ENCODE data around the gene ABCG2. TPM values are rescaled to one million over a fixed set of nuclear protein-coding genes. Genes with fewer than 3 reads are reported as not detected.

The ABCG2 gene
- total and polyA plus RNA-seq, 9 donors = 3.4 to 6.5 (median 4.4) TPM

DNA sequence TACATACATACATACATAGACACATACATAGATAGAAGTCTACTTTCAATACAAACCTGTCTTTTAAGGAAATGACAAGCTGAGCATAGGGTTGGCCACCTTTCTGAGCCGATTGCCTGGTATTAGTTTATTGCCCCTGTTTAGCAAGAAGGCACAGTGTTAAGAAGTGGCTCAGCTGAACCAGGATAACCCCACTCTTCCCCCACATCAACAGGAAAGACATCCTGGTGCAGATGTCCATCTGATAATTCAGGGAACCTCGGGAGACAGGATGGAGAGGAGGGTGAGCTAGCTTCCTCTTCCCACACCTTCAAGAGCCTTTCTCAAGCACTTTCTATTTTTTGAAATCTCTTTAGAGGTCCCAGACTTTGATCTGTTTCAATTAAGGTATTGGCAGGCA is 98.7 kb downstream of the ABCG2 start:
- H3K9me3 ChIP-seq (replicated peaks; ENCODE audit: control insufficient read depth, low read depth, low read length) = no peaks in the 10 kb centered on the region
- no peak for DNase-seq
- no CpG with 5 or more reads among the region's 2 CpGs for WGBS (ENCODE audit: insufficient coverage)
- H3K36me3 ChIP-seq (ENCODE audit: control insufficient read depth, insufficient read depth, low read length) = peaks cover 27% of the 10 kb centered on the region
- H3K4me1 ChIP-seq (ENCODE audit: control insufficient read depth, insufficient read depth, low read length) = no peaks in the 10 kb centered on the region
- no peak overlapping the region for H3K27ac ChIP-seq (ENCODE audit: low read length)
- no peak overlapping the region for H3K4me3 ChIP-seq (ENCODE audit: low read length)
- no peaks in the 10 kb centered on the region for H3K27me3 ChIP-seq (ENCODE audit: control insufficient read depth, insufficient read depth, low read length)

DNA sequence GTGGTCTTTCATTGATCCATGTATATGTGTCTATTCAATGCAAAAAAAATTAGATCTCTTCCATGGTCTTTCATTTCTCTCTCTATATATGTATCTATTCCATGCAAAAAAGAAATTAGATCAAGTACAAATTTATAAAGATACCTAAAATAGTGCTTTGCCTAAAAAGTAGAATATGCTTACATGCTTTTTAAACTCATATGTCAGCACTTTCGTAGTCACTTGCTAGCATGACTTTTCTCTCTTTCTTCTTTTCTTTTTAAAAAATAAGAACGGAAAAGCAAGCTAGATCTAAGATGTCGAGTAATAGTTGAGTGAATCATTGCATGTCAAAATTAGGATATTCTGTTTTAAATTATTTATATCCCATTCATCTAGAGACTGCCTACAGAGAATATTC is 100.1 kb downstream of the ABCG2 start:
- Histone ChIP-seq H3K36me3 (ENCODE audit: control insufficient read depth, insufficient read depth, low read length) (peaks cover 24% of the 10 kb centered on the region), H3K4me1 (ENCODE audit: control insufficient read depth, insufficient read depth, low read length) (no peaks in the 10 kb centered on the region), H3K27ac (ENCODE audit: low read length) (no peak overlapping the region), H3K9me3 (replicated peaks; ENCODE audit: control insufficient read depth, low read depth, low read length) (no peaks in the 10 kb centered on the region), H3K27me3 (ENCODE audit: control insufficient read depth, insufficient read depth, low read length) (no peaks in the 10 kb centered on the region), H3K4me3 (ENCODE audit: low read length) (no peak overlapping the region)
- no CpG with 5 or more reads among the region's 3 CpGs for WGBS (ENCODE audit: insufficient coverage)
- no peak for DNase-seq

DNA sequence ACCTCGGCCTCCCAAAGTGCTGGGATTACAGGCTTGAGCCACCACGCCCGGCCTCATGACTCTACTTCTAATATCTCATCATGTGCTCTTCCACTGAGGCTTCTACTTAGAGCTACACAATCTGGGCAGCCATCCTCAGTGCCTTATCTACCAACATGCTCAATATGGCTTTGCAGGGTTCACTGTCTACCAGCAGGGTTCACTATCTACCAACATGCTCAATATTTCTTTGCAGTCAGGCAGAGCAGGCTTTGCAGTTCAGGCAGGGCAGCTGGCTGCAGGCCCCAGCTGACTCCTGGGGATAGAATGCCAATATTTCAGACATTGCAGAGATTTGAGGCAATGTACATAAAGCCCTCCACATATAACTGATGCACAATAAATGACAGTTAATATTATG is 103.5 kb downstream of the ABCG2 start:
- Histone ChIP-seq H3K4me1 (ENCODE audit: control insufficient read depth, insufficient read depth, low read length) (no peaks in the 10 kb centered on the region), H3K27ac (ENCODE audit: low read length) (no peak overlapping the region), H3K9me3 (replicated peaks; ENCODE audit: control insufficient read depth, low read depth, low read length) (no peaks in the 10 kb centered on the region), H3K4me3 (ENCODE audit: low read length) (no peak overlapping the region), H3K27me3 (ENCODE audit: control insufficient read depth, insufficient read depth, low read length) (no peaks in the 10 kb centered on the region), H3K36me3 (ENCODE audit: control insufficient read depth, insufficient read depth, low read length) (peaks cover 33% of the 10 kb centered on the region)
- peak; percentile 44 for DNase-seq
- 83% methylated on average over 3 of the region's 3 CpGs for WGBS (ENCODE audit: insufficient coverage)

DNA sequence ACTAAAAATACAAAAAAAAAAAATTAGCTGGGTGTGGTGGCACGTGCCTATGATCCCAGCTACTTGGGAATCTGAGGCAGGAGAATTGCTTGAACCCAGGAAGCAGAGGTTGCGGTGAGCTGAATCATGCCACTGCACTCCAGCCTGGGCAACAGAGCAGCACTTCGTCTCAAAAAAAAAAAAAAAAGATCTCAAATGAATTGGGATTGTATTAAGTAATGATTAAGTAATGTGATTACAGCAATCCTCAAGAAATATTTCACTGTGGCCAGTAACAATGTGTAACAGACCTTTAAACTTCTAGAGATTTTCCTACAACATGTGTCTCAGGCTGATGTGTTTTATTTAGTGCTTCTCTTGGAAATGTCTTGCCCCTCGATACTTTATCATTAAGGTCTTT is 104.2 kb downstream of the ABCG2 start:
- Histone ChIP-seq H3K36me3 (ENCODE audit: control insufficient read depth, insufficient read depth, low read length) (peaks cover 31% of the 10 kb centered on the region), H3K4me3 (ENCODE audit: low read length) (no peak overlapping the region), H3K4me1 (ENCODE audit: control insufficient read depth, insufficient read depth, low read length) (no peaks in the 10 kb centered on the region), H3K27ac (ENCODE audit: low read length) (no peak overlapping the region), H3K27me3 (ENCODE audit: control insufficient read depth, insufficient read depth, low read length) (no peaks in the 10 kb centered on the region), H3K9me3 (replicated peaks; ENCODE audit: control insufficient read depth, low read depth, low read length) (no peaks in the 10 kb centered on the region)
- no peak for DNase-seq
- 100% methylated on average over 1 of the region's 4 CpGs for WGBS (ENCODE audit: insufficient coverage)

DNA sequence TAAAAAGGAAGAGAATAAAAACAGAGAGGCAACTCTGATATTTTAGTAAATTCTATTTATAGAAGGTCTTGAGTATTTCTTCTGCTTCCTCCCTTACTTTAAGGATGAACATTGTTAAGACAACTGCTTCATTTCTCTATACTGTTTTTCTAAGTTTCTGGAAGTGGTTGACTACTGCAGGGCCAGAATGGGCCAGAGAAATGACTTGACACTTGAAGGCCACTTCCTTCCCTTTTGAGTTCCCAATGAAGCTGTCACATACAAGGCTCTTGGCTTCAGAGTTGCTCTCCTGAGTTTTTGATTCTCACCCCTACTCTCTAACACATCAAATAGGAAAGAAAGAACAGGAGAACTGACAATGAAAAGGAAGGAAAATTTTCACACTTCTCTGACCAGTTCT is 113.4 kb downstream of the ABCG2 start:
- Histone ChIP-seq H3K9me3 (replicated peaks; ENCODE audit: control insufficient read depth, low read depth, low read length) (no peaks in the 10 kb centered on the region), H3K4me1 (ENCODE audit: control insufficient read depth, insufficient read depth, low read length) (peaks cover 3% of the 10 kb centered on the region), H3K27ac (ENCODE audit: low read length) (no peak overlapping the region), H3K27me3 (ENCODE audit: control insufficient read depth, insufficient read depth, low read length) (no peaks in the 10 kb centered on the region), H3K4me3 (ENCODE audit: low read length) (no peak overlapping the region), H3K36me3 (ENCODE audit: control insufficient read depth, insufficient read depth, low read length) (peaks cover 60% of the 10 kb centered on the region)
- DNase-seq = peak; percentile 23

DNA sequence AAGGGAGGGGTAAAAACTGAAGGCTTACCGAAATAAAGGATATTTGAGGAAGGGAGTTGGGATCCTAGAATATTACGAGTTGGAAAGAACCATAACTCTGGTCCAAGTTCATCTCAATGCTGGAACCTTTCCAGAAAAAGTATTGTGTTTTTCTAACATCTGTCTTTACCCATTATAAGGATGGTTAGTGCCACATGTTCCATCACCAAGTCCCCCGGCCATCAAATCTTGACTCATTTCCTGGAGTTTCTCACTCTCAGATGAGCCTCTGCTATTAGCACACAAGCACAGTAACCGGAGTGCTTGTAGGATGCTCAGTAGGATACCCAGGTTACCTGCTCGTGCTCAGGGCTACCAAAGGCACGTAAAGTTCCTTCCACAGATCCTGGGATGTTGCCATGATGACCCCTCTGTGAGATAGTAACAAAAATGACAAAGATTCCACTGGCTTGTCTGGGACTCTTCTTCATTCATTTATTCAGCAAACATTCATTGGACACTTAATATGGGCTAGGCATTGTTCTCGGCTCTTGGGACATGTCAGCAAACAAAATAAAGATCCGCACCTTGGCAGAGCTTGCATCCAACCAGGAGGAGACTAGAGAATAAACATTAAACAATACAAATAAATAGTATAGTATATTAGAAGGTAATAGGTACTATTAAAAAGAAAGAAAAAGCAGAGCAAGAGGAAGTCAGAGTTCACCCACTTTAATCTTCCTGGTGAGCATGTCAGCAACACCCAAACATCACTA is 114.7 kb downstream of the ABCG2 start:
- peaks cover 70% of the 10 kb centered on the region for H3K36me3 ChIP-seq (ENCODE audit: control insufficient read depth, insufficient read depth, low read length)

DNA sequence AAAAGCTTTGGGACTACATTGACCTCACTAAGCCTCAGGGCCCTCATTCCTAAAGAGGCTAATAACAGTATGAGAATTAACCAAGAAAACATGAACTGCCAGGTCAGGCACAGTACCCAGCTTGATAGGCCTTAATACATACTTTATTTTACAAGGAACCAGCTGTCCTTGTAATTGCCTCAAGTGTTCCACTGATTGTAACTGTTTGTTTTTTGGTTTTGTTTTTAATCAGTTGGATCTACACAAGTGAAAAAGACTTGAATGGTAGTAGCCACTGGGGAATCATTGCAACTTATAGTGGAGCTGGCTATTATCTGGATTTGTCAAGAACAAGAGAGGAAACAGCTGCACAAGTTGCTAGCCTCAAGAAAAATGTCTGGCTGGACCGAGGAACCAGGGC is 115.4 kb downstream of the ABCG2 start:
- Histone ChIP-seq H3K27me3 (ENCODE audit: control insufficient read depth, insufficient read depth, low read length) (no peaks in the 10 kb centered on the region), H3K36me3 (ENCODE audit: control insufficient read depth, insufficient read depth, low read length) (peaks cover 75% of the 10 kb centered on the region), H3K27ac (ENCODE audit: low read length) (no peak overlapping the region), H3K4me3 (ENCODE audit: low read length) (no peak overlapping the region), H3K9me3 (replicated peaks; ENCODE audit: control insufficient read depth, low read depth, low read length) (no peaks in the 10 kb centered on the region), H3K4me1 (ENCODE audit: control insufficient read depth, insufficient read depth, low read length) (peaks cover 3% of the 10 kb centered on the region)
- no CpG with 5 or more reads among the region's 1 CpG for WGBS (ENCODE audit: insufficient coverage)
- DNase-seq = peak; percentile 17

More for the DNA sequence above, 114.7 kb downstream of the ABCG2 start:
- 79% methylated on average over 3 of the region's 8 CpGs for WGBS (ENCODE audit: insufficient coverage)
- H3K4me3 ChIP-seq (ENCODE audit: low read length) = no peak overlapping the region
- DNase-seq = no peak
- no peaks in the 10 kb centered on the region for H3K27me3 ChIP-seq (ENCODE audit: control insufficient read depth, insufficient read depth, low read length)
- no peak overlapping the region for H3K27ac ChIP-seq (ENCODE audit: low read length)
- H3K4me1 ChIP-seq (ENCODE audit: control insufficient read depth, insufficient read depth, low read length) = peaks cover 3% of the 10 kb centered on the region
- H3K9me3 ChIP-seq (replicated peaks; ENCODE audit: control insufficient read depth, low read depth, low read length) = no peaks in the 10 kb centered on the region

DNA sequence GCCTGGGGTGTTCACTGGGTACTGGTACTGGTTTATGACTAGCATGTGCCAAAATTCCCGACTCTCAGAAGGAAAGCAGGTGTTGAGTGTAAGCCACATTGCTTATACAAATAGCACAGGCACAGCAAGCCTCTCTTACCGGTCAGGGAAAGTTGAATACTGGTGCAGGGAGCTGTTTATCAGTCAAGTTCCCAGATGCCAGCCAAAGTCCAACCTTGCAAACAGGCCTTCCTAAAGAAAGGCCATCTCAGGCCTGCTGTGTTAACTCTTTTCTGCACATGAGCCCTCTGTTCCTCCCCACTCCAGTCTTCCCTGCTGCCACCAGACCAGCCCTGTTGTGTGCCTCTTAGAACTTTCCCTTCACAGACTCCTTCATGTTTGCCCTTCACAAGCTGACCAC is 116.8 kb downstream of the ABCG2 start:
- H3K36me3 ChIP-seq (ENCODE audit: control insufficient read depth, insufficient read depth, low read length) = peaks cover 79% of the 10 kb centered on the region
- 50% methylated on average over 1 of the region's 2 CpGs for WGBS (ENCODE audit: insufficient coverage)

DNA sequence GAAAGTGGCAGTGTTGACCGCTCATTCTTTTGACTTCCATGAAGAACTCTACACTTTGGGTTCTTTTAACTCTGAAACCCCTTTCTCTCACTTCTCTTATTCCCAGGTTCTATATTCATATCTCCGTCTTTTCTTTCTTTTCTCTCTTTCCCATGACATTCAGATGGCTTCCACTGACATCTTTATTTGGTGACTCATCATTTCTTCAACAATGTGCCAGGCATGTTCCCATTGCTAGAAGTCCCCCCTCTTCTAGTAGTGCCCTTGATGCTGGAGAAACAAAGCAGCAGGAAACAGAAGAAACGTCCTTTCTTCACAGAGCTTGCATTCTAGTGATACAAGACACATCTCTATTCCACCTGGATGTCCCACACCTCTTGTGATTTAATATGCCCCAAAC is 117.7 kb downstream of the ABCG2 start:
- Histone ChIP-seq H3K27me3 (ENCODE audit: control insufficient read depth, insufficient read depth, low read length) (no peaks in the 10 kb centered on the region), H3K27ac (ENCODE audit: low read length) (no peak overlapping the region), H3K4me3 (ENCODE audit: low read length) (no peak overlapping the region), H3K4me1 (ENCODE audit: control insufficient read depth, insufficient read depth, low read length) (peaks cover 3% of the 10 kb centered on the region), H3K9me3 (replicated peaks; ENCODE audit: control insufficient read depth, low read depth, low read length) (no peaks in the 10 kb centered on the region), H3K36me3 (ENCODE audit: control insufficient read depth, insufficient read depth, low read length) (peaks cover 79% of the 10 kb centered on the region)
- no peak for DNase-seq
- WGBS (ENCODE audit: insufficient coverage) = 90% methylated on average over 2 of the region's 3 CpGs

More for the DNA sequence above, 116.8 kb downstream of the ABCG2 start:
- Histone ChIP-seq H3K9me3 (replicated peaks; ENCODE audit: control insufficient read depth, low read depth, low read length) (no peaks in the 10 kb centered on the region), H3K4me1 (ENCODE audit: control insufficient read depth, insufficient read depth, low read length) (peaks cover 3% of the 10 kb centered on the region), H3K27me3 (ENCODE audit: control insufficient read depth, insufficient read depth, low read length) (no peaks in the 10 kb centered on the region), H3K27ac (ENCODE audit: low read length) (no peak overlapping the region), H3K4me3 (ENCODE audit: low read length) (no peak overlapping the region)
- DNase-seq = no peak
